WTC11 (cell line): ENCODE data around the gene TCEA2. TPM values are rescaled to one million over a fixed set of nuclear protein-coding genes. Genes with fewer than 3 reads are reported as not detected.

Source experiments
- ATAC-seq: fragments of 200-7000 bp; cut with Tn5 transposase; 2 replicates; pipeline ENCODE4 v1.10.0; 2021; ENCODE audit warnings: mild to moderate bottlenecking, moderate library complexity
- CTCF ChIA-PET: fragments of 300-600 bp; sonication (Branson Sonifier 250); formaldehyde crosslinking; loops from one replicate; lab custom pipeline; 2021; ENCODE audit warnings: antibody characterized with exemption; lab: Charles Lee
- POLR2A ChIA-PET: fragments of 350-600 bp; sonication (Branson Sonifier 250); formaldehyde crosslinking; loops from one replicate; lab custom pipeline; 2021; ENCODE audit warnings: antibody characterized with exemption; lab: Charles Lee
- DNase-seq: peaks from one replicate; pipeline ENCODE4 v3.0.0; 2021; ENCODE audit warnings: low spot score
- H3K27ac Mint-ChIP-seq: 2 replicates; pipeline ENCODE4 v1.8.0; 2021; ENCODE audit warnings: mixed read lengths
- H3K27me3 Mint-ChIP-seq: 2 replicates; pipeline ENCODE4 v1.8.0; 2021; ENCODE audit warnings: low read depth, mild to moderate bottlenecking, moderate library complexity, mixed read lengths
- H3K36me3 Mint-ChIP-seq: 2 replicates; pipeline ENCODE4 v1.8.0; 2021; ENCODE audit warnings: mixed read lengths
- H3K4me1 Mint-ChIP-seq: 2 replicates; pipeline ENCODE4 v1.8.0; 2022; ENCODE audit warnings: mixed read lengths
- H3K4me3 Mint-ChIP-seq: 2 replicates; pipeline ENCODE4 v1.8.0; 2021; ENCODE audit warnings: mild to moderate bottlenecking, moderate library complexity, mixed read lengths
- H3K9me3 Mint-ChIP-seq: 2 replicates; pipeline ENCODE4 v1.8.0; 2021; ENCODE audit warnings: mixed read lengths
- FOXK1 ChIP-seq: sonication (generic); formaldehyde crosslinking; IDR thresholded peaks from 2 replicates; pipeline ENCODE4 v1.8.0; 2022; ENCODE audit warnings: mild to moderate bottlenecking, moderate library complexity, missing genetic modification reagents
- GABPB1 ChIP-seq: sonication (generic); formaldehyde crosslinking; IDR thresholded peaks from 2 replicates; pipeline ENCODE4 v1.8.1; 2023; ENCODE audit warnings: mild to moderate bottlenecking, missing genetic modification reagents
- ZNF232 ChIP-seq: sonication (generic); formaldehyde crosslinking; IDR thresholded peaks from 2 replicates; pipeline ENCODE4 v1.8.0; 2022; ENCODE audit warnings: mild to moderate bottlenecking, missing genetic modification reagents
- ZNF396 ChIP-seq: fragments of 250-450 bp; sonication (Bioruptor Pico); IDR thresholded peaks from 2 replicates; pipeline ENCODE4 v1.8.0; 2021; ENCODE audit warnings: mild to moderate bottlenecking, moderate library complexity, borderline replicate concordance
- ZNF416 ChIP-seq: fragments of 250-450 bp; sonication (Bioruptor Pico); IDR thresholded peaks from 2 replicates; pipeline ENCODE4 v1.9.0; 2021; ENCODE audit warnings: mild to moderate bottlenecking, inconsistent platforms
- total RNA-seq: library from RNA; stranded (reverse); gene quantifications from 3 replicates; pipeline ENCODE4 v1.2.3, GENCODE V29; 2021
- TF ChIP-seq, protein P1 (sequence below): sonication (generic); formaldehyde crosslinking; IDR thresholded peaks from 2 replicates; pipeline ENCODE4 v1.8.0; 2022; ENCODE audit warnings: mild to moderate bottlenecking, missing genetic modification reagents
- TF ChIP-seq, protein P2 (sequence below): sonication (generic); formaldehyde crosslinking; IDR thresholded peaks from 2 replicates; pipeline ENCODE4 v1.8.0; 2022; ENCODE audit warnings: mild to moderate bottlenecking, missing genetic modification reagents
- TF ChIP-seq, protein P3 (sequence below): sonication (generic); formaldehyde crosslinking; IDR thresholded peaks from 2 replicates; pipeline ENCODE4 v1.8.1; 2022; ENCODE audit warnings: missing genetic modification reagents, borderline replicate concordance
- TF ChIP-seq, protein P4 (sequence below): sonication (generic); formaldehyde crosslinking; IDR thresholded peaks from 2 replicates; pipeline ENCODE4 v1.8.0; 2022; ENCODE audit warnings: mild to moderate bottlenecking, missing genetic modification reagents
- TF ChIP-seq, protein P5 (sequence below): sonication (generic); formaldehyde crosslinking; IDR thresholded peaks from 2 replicates; pipeline ENCODE4 v1.8.1; 2023; ENCODE audit warnings: mild to moderate bottlenecking, missing genetic modification reagents
- TF ChIP-seq, protein P6 (sequence below): sonication (generic); formaldehyde crosslinking; conservative IDR thresholded peaks from 2 replicates; pipeline ENCODE4 v1.8.1; 2023; ENCODE audit warnings: mild to moderate bottlenecking, low read depth, missing genetic modification reagents, moderate library complexity

Gene TCEA2
- total RNA-seq, 1 experiment from 2014 or later = 55.8 TPM

DNA sequence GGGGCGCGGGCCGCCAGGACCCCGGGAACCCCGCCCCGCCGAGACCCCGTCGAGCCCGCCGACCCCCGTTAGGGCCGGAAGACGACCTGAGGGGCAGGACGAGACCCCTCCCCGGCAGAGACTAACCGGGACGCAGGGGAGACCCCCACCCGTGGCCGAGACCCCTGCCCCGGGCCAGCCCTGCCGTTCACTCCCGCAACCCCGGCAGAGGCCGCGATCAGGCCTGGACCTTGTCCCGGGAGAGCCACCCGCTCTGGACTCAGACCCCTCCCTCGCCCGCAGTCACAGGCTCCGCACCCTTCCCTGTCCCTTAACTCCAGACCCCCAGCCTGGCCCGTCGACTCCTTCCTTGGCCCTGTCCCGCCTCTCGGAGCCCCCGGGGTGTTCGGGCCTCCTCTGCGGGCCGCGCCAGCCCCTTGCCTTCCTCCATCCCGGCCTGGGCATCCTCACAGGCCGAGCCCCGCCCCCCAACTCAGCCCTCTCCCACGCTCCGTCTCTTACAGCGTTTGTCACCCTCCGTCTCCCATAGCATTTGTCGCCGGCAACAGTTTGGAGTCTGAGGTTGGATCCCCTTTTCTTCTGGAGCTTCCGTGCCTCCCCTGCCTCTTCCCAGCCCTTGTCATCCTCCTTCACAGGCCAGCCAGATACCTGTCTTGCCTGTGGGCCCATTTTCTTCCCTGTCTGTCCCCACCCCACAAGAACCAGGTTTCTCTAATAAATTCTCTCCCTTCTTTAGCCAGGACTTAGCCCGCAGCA is 569 bp downstream of the TCEA2 start (continued):
- TF ChIP-seq, protein P1, sequence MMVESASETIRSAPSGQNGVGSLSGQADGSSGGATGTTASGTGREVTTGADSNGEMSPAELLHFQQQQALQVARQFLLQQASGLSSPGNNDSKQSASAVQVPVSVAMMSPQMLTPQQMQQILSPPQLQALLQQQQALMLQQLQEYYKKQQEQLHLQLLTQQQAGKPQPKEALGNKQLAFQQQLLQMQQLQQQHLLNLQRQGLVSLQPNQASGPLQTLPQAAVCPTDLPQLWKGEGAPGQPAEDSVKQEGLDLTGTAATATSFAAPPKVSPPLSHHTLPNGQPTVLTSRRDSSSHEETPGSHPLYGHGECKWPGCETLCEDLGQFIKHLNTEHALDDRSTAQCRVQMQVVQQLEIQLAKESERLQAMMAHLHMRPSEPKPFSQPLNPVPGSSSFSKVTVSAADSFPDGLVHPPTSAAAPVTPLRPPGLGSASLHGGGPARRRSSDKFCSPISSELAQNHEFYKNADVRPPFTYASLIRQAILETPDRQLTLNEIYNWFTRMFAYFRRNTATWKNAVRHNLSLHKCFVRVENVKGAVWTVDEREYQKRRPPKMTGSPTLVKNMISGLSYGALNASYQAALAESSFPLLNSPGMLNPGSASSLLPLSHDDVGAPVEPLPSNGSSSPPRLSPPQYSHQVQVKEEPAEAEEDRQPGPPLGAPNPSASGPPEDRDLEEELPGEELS (CRISPR knock-in tag) = no peak
- TF ChIP-seq, protein P2, sequence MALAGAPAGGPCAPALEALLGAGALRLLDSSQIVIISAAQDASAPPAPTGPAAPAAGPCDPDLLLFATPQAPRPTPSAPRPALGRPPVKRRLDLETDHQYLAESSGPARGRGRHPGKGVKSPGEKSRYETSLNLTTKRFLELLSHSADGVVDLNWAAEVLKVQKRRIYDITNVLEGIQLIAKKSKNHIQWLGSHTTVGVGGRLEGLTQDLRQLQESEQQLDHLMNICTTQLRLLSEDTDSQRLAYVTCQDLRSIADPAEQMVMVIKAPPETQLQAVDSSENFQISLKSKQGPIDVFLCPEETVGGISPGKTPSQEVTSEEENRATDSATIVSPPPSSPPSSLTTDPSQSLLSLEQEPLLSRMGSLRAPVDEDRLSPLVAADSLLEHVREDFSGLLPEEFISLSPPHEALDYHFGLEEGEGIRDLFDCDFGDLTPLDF (CRISPR knock-in tag) = no peak
- TF ChIP-seq, protein P3, sequence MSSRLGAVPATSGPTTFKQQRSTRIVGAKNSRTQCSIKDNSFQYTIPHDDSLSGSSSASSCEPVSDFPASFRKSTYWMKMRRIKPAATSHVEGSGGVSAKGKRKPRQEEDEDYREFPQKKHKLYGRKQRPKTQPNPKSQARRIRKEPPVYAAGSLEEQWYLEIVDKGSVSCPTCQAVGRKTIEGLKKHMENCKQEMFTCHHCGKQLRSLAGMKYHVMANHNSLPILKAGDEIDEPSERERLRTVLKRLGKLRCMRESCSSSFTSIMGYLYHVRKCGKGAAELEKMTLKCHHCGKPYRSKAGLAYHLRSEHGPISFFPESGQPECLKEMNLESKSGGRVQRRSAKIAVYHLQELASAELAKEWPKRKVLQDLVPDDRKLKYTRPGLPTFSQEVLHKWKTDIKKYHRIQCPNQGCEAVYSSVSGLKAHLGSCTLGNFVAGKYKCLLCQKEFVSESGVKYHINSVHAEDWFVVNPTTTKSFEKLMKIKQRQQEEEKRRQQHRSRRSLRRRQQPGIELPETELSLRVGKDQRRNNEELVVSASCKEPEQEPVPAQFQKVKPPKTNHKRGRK (CRISPR knock-in tag) = no peak
- TF ChIP-seq ZNF416 (no peak), ZNF232 (CRISPR knock-in tag) (0 out of 2 replicates have a peak, but pooled peaks have one; percentile 41), FOXK1 (no peak)

DNA sequence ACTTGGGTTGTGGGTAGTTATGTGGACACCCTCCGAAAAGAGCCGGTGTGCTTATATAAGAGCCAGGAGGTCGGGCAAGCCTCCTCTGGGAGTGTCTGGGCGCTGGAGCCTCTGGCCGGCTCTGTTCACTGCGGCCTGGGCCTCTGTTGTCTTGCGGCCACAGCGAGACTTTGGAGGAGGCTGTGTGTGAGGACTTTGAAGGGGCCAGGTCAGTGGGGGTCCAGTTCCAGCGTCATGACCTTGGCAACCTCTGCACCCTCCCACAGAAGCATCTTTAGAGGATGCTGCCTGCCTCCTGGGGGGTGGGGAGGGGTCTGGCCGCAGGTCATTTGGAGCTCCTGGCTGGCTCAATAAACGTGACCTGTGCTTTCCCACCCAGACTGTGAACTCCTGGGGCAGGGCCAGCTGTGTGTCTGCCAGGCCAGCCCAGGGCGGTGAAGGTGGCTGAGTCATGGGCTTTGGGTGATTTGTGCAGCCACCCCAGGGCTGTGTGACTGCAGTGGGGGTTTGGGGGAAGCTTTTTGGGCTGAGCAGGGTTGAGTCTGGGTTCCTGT is 1.2 kb downstream of the TCEA2 start:
- H3K4me3 Mint-ChIP-seq = peak overlapping the region; percentile 82
- DNase-seq = no peak
- H3K27ac Mint-ChIP-seq = no peak overlapping the region
- H3K27me3 Mint-ChIP-seq = peaks cover 7% of the 10 kb centered on the region
- TF ChIP-seq ZNF396 (CRISPR knock-in tag) (no peak), GABPB1 (0 out of 2 replicates have a peak, but pooled peaks have one; percentile 47)
- TF ChIP-seq, all 79 proteins: peak for 1
- H3K9me3 Mint-ChIP-seq = no peaks in the 10 kb centered on the region
- no peak for ATAC-seq
- POLR2A ChIA-PET = interaction anchor here (0.6 kb wide), 1 partner anchor 17 kb away, joined by 3 read pairs; no protein-coding TSS in a partner anchor
- no peaks in the 10 kb centered on the region for H3K36me3 Mint-ChIP-seq
- peaks cover 32% of the 10 kb centered on the region for H3K4me1 Mint-ChIP-seq
- CTCF ChIA-PET = interaction anchor here (0.6 to 1.3 kb wide), 4 partner anchors 14 to 109 kb away, joined by 3 to 4 read pairs (median 4); partner anchors contain the start of gene LKAAEAR1

DNA sequence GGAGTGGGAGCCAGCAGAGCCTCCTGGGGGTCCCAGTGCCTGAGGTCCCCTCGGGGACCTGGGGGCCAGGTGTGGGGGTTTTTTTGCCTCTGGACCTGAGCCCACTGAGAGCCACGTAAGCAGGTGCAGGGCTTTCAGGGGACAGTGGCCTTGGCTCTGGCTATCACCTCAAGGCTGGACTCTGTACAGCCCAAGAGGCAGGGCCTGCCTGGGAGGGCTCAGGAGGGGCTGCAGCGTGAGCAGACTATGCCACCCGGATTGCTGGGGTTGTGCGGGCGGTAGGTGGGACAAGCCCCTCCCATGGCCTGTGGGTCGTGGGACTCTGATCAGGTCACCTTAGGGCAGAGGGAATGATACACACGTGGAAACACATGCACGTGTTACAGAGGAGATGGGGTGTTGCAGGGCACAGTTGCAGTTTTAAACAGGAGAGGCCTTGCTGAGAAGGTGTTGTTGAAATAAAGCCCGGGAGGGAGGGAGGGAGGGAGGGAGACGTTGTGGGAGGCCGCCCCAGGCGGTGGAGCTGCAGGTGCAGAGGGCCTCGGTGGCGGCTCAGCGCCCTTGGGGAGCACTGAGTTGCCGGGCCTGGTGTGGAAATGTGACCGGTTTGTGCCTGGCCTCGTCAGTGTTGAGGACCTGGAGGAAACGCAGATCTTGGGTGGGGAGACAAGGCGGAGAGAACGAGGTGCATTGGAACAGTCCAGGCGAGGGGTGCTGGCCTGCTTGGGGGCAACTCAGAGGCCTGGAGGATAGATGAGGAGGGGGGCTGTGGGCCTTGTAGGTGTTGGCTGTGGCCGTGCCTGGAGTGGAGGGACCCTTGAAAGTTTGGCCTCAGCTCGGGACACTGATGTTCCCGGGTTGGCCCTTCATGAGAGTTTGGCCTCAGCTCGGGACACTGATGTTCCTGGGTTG is 2.3 kb downstream of the TCEA2 start:
- TF ChIP-seq, protein P4, sequence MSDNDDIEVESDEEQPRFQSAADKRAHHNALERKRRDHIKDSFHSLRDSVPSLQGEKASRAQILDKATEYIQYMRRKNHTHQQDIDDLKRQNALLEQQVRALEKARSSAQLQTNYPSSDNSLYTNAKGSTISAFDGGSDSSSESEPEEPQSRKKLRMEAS (CRISPR knock-in tag) = no peak
- TF ChIP-seq GABPB1 = peak; percentile 52
- TF ChIP-seq, protein P5, sequence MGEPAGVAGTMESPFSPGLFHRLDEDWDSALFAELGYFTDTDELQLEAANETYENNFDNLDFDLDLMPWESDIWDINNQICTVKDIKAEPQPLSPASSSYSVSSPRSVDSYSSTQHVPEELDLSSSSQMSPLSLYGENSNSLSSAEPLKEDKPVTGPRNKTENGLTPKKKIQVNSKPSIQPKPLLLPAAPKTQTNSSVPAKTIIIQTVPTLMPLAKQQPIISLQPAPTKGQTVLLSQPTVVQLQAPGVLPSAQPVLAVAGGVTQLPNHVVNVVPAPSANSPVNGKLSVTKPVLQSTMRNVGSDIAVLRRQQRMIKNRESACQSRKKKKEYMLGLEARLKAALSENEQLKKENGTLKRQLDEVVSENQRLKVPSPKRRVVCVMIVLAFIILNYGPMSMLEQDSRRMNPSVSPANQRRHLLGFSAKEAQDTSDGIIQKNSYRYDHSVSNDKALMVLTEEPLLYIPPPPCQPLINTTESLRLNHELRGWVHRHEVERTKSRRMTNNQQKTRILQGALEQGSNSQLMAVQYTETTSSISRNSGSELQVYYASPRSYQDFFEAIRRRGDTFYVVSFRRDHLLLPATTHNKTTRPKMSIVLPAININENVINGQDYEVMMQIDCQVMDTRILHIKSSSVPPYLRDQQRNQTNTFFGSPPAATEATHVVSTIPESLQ = no peak
- TF ChIP-seq, protein P6, sequence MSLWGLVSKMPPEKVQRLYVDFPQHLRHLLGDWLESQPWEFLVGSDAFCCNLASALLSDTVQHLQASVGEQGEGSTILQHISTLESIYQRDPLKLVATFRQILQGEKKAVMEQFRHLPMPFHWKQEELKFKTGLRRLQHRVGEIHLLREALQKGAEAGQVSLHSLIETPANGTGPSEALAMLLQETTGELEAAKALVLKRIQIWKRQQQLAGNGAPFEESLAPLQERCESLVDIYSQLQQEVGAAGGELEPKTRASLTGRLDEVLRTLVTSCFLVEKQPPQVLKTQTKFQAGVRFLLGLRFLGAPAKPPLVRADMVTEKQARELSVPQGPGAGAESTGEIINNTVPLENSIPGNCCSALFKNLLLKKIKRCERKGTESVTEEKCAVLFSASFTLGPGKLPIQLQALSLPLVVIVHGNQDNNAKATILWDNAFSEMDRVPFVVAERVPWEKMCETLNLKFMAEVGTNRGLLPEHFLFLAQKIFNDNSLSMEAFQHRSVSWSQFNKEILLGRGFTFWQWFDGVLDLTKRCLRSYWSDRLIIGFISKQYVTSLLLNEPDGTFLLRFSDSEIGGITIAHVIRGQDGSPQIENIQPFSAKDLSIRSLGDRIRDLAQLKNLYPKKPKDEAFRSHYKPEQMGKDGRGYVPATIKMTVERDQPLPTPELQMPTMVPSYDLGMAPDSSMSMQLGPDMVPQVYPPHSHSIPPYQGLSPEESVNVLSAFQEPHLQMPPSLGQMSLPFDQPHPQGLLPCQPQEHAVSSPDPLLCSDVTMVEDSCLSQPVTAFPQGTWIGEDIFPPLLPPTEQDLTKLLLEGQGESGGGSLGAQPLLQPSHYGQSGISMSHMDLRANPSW (CRISPR knock-in tag) = no peak
- ChIA-PET POLR2A (interaction anchor here (1.4 kb wide), 1 partner anchor 15 kb away, joined by 4 read pairs; the partner anchor contains the start of gene OPRL1), CTCF (interaction anchor here (0.8 to 2.1 kb wide), 10 partner anchors 8 to 110 kb away, joined by 3 to 16 read pairs (median 5); partner anchors contain the start of genes LKAAEAR1, OPRL1 and RGS19)
- Mint-ChIP-seq H3K27ac (peak overlapping the region; percentile 63; the same call in 1 of the 2 replicates), H3K9me3 (no peaks in the 10 kb centered on the region), H3K4me1 (peaks cover 32% of the 10 kb centered on the region), H3K27me3 (peaks cover 2% of the 10 kb centered on the region; the same call in 1 of the 2 replicates), H3K36me3 (no peaks in the 10 kb centered on the region), H3K4me3 (no peak overlapping the region)
- ATAC-seq = no peak
- DNase-seq = no peak
